ENCODE data around the gene PLK5. TPM values are rescaled to one million over a fixed set of nuclear protein-coding genes. Genes with fewer than 3 reads are reported as not detected.
A peak's percentile ranks its signal among the peaks of the same experiment; 100 is the strongest.

The PLK5 gene
- total and polyA plus RNA-seq, 7 donors, result 0.32 to 0.36 TPM; not detected in 5

DNA sequence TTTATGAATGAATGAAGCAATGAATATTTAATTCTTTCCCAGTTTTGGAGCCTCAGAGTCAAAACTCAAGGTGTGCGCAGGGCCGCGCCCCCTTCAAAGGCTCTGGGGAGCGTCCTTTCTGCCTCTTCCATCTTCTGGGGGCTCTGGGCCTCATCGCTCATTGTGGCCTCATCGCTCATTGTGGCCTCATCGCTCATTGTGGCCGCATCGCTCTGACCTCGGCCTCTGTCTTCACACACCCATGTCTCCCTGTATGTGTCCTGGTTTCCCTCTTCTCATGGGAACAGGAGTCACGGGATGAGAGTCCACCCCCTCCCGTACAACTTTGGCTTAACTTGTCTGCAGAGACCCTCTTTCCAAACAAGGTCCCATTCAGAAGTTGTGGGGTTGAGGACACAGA lies 47.5 kb downstream of the PLK5 start:
- H3K4me1 ChIP-seq, result peaks cover 0 to 16% (median 6%) of the 10 kb centered on the region in 4 donors
- TF ChIP-seq POLR2AphosphoS5 (IDR thresholded peaks at IDR 0.05) (no peak), EP300 (IDR thresholded peaks at IDR 0.05) (no peak), POLR2A (IDR thresholded peaks at IDR 0.05) (no peak)
- TF ChIP-seq, protein P1, sequence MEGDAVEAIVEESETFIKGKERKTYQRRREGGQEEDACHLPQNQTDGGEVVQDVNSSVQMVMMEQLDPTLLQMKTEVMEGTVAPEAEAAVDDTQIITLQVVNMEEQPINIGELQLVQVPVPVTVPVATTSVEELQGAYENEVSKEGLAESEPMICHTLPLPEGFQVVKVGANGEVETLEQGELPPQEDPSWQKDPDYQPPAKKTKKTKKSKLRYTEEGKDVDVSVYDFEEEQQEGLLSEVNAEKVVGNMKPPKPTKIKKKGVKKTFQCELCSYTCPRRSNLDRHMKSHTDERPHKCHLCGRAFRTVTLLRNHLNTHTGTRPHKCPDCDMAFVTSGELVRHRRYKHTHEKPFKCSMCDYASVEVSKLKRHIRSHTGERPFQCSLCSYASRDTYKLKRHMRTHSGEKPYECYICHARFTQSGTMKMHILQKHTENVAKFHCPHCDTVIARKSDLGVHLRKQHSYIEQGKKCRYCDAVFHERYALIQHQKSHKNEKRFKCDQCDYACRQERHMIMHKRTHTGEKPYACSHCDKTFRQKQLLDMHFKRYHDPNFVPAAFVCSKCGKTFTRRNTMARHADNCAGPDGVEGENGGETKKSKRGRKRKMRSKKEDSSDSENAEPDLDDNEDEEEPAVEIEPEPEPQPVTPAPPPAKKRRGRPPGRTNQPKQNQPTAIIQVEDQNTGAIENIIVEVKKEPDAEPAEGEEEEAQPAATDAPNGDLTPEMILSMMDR (IDR thresholded peaks at IDR 0.05), result no peak
- no peak for DNase-seq
- no peaks in the 10 kb centered on the region for H3K9me3 ChIP-seq
- no peak overlapping the region for H3K27ac ChIP-seq
- peaks cover 0 to 3% (median 0%) of the 10 kb centered on the region in 4 donors for H3K36me3 ChIP-seq
- intact Hi-C loops (cut with DNase I), result no loop called here
- no peak overlapping the region for H3K4me3 ChIP-seq
- WGBS, 2 donors, result 91 to 92% methylated on average over 12 of the region's 12 CpGs
- no peaks in the 10 kb centered on the region for H3K27me3 ChIP-seq

- Histone ChIP-seq H3K4me1 (peaks cover 0 to 7% (median 5%) of the 10 kb centered on the region in 4 donors), H3K27me3 (no peaks in the 10 kb centered on the region), H3K4me3 (no peak overlapping the region), H3K9me3 (no peaks in the 10 kb centered on the region), H3K36me3 (peaks cover 0 to 17% (median 3%) of the 10 kb centered on the region in 4 donors), H3K27ac (no peak overlapping the region)
- 75 to 87% methylated on average over 9 of the region's 9 CpGs for WGBS, 2 donors
- intact Hi-C loops (cut with DNase I), result no loop called here
- TF ChIP-seq, protein P1 (IDR thresholded peaks at IDR 0.05), result no peak
- TF ChIP-seq POLR2A (IDR thresholded peaks at IDR 0.05), result no peak
- no peak for TF ChIP-seq POLR2AphosphoS5 (IDR thresholded peaks at IDR 0.05)
- no peak for TF ChIP-seq EP300 (IDR thresholded peaks at IDR 0.05)
- no peak for DNase-seq
Measured at GRCh38 chr19:1572795-1573194, 48.9 kb downstream of the PLK5 start.

- H3K27me3 ChIP-seq, result no peaks in the 10 kb centered on the region
- no peak overlapping the region for H3K27ac ChIP-seq
- TF ChIP-seq EP300 (IDR thresholded peaks at IDR 0.05), result no peak
- TF ChIP-seq POLR2A (IDR thresholded peaks at IDR 0.05), result no peak
- TF ChIP-seq, protein P1 (IDR thresholded peaks at IDR 0.05), result no peak
- TF ChIP-seq POLR2AphosphoS5 (IDR thresholded peaks at IDR 0.05), result no peak
- H3K4me1 ChIP-seq, result no peaks in the 10 kb centered on the region
- no peak overlapping the region for H3K4me3 ChIP-seq
- 90 to 91% methylated on average over 34 of the region's 34 CpGs for WGBS, 2 donors
- peaks cover 0 to 32% (median 8%) of the 10 kb centered on the region in 4 donors for H3K36me3 ChIP-seq
- DNase-seq, result peak; percentile 60
- intact Hi-C loops (cut with DNase I), result no loop called here
- H3K9me3 ChIP-seq, result no peaks in the 10 kb centered on the region
Measured at GRCh38 chr19:1574354-1575136, 50.7 kb downstream of the PLK5 start.

- H3K9me3 ChIP-seq, result no peaks in the 10 kb centered on the region
- no peaks in the 10 kb centered on the region for H3K4me1 ChIP-seq
- H3K4me3 ChIP-seq, result no peak overlapping the region
- TF ChIP-seq EP300 (IDR thresholded peaks at IDR 0.05), result no peak
- TF ChIP-seq POLR2A (IDR thresholded peaks at IDR 0.05), result no peak
- TF ChIP-seq, protein P1 (IDR thresholded peaks at IDR 0.05), result no peak
- no peak for TF ChIP-seq POLR2AphosphoS5 (IDR thresholded peaks at IDR 0.05)
- no peaks in the 10 kb centered on the region for H3K27me3 ChIP-seq
- intact Hi-C loops (cut with DNase I), result no loop called here
- DNase-seq, result peak; percentile 61
- peaks cover 9 to 43% (median 18%) of the 10 kb centered on the region in 4 donors for H3K36me3 ChIP-seq
- WGBS, 2 donors, result 88 to 89% methylated on average over 22 of the region's 22 CpGs
- H3K27ac ChIP-seq, result no peak overlapping the region
Measured at GRCh38 chr19:1575323-1576241, 51.7 kb downstream of the PLK5 start.
